Measurements from ENCODE around the gene FPR1.
"Not testable (repeated sequence)": the region's sequence is repeated elsewhere in the genome, so short reads cannot be mapped to it uniquely, and the experiment has no call there.

The FPR1 gene

GRCh38 chr19:51784922-51785690 lies 33.4 kb upstream of the FPR1 start:
- Mint-ChIP-seq H3K4me3 (no peak overlapping the region), H3K9me3 (peaks cover 14% of the 10 kb centered on the region), H3K27me3 (ENCODE audit: low read depth) (no peaks in the 10 kb centered on the region), H3K4me1 (ENCODE audit: low read depth) (no peaks in the 10 kb centered on the region), H3K27ac (no peak overlapping the region), H3K36me3 (ENCODE audit: low read depth) (no peaks in the 10 kb centered on the region)

DNA sequence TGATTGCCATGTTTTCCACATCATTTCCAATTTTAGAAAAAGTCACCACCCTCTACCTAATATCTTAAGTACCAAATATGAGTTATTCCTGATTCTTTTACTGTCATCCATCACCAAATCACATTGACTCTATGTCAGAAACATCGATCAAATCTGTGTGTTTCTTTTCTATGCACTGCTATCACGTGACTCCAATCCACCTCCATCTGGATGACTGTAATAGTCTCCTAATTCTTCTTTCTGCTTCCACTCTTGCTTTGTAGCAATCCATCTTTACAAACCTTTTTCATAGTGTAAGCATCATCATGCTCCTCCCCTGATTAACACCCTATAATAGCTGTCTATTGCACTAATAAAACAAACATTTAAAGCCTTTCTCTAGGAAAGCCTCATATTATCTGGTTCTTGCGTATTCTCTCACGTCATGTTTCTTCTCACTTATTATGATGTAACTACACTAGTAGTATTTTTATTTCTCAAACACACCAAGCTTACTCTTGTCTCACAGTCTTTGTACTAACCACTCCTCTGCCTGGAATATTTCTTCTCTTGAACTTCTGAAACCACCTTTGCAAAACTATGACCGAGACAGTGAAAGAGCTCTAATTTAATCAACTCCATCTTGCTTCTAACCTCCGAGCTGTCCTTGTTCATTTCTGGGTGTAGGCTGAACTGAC lies 32.6 kb upstream of the FPR1 start:
- Mint-ChIP-seq H3K27ac (no peak overlapping the region), H3K4me1 (ENCODE audit: low read depth) (no peaks in the 10 kb centered on the region), H3K27me3 (ENCODE audit: low read depth) (no peaks in the 10 kb centered on the region), H3K4me3 (no peak overlapping the region), H3K36me3 (ENCODE audit: low read depth) (no peaks in the 10 kb centered on the region), H3K9me3 (peaks cover 14% of the 10 kb centered on the region)

DNA sequence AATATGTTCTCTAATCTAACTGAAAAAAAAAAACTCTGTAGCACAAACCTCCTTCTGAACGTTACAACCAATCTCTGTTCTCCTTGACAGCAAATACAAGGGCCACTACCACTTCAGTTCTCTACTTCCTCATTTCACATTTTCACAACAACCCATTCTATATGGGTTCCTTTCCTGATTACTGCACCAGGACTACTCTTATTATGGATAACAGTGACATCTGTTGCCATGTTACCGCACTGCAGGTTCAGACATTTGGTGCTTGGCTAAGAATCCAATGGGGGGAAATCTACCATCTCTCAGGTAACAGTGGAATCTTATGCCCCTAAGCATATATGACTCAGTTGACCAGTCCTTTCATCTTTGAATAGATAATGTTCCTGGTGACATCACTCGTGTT lies 31.7 kb upstream of the FPR1 start:
- Mint-ChIP-seq H3K36me3 (ENCODE audit: low read depth) (no peaks in the 10 kb centered on the region), H3K4me1 (ENCODE audit: low read depth) (no peaks in the 10 kb centered on the region), H3K27ac (no peak overlapping the region), H3K9me3 (peaks cover 14% of the 10 kb centered on the region), H3K27me3 (ENCODE audit: low read depth) (no peaks in the 10 kb centered on the region), H3K4me3 (no peak overlapping the region)

GRCh38 chr19:51781999-51782398 lies 30.3 kb upstream of the FPR1 start:
- peaks cover 6% of the 10 kb centered on the region for H3K4me1 Mint-ChIP-seq (ENCODE audit: low read depth)
- H3K27me3 Mint-ChIP-seq (ENCODE audit: low read depth), result peaks cover 12% of the 10 kb centered on the region
- no peaks in the 10 kb centered on the region for H3K36me3 Mint-ChIP-seq (ENCODE audit: low read depth)
- H3K27ac Mint-ChIP-seq, result no peak overlapping the region
- H3K9me3 Mint-ChIP-seq, result peaks cover 2% of the 10 kb centered on the region
- H3K4me3 Mint-ChIP-seq, result no peak overlapping the region

DNA sequence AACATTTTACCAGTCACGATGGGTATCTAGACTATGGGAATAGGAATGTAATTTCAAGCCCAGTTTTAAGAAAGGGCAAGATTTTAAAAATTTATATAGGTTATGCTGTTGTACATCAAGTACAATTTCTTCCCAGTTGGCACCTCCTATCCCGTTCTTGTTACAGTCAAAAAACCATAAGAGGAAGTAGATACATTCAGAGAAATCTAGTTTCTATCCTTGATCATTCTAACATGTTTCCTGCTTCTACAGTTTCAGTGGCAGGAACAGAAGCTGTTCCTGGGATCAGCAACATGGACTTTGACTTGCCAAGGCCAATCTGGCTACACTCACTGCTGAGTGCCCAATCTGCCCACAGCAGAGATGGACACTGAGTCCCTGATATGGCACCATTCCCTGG lies 28.6 kb upstream of the FPR1 start:
- peaks cover 4% of the 10 kb centered on the region for H3K9me3 Mint-ChIP-seq
- no peak overlapping the region for H3K4me3 Mint-ChIP-seq
- H3K27me3 Mint-ChIP-seq (ENCODE audit: low read depth), result peaks cover 16% of the 10 kb centered on the region
- H3K36me3 Mint-ChIP-seq (ENCODE audit: low read depth), result no peaks in the 10 kb centered on the region
- no peak overlapping the region for H3K27ac Mint-ChIP-seq
- peaks cover 6% of the 10 kb centered on the region for H3K4me1 Mint-ChIP-seq (ENCODE audit: low read depth)

GRCh38 chr19:51779703-51780102 lies 28.0 kb upstream of the FPR1 start:
- Mint-ChIP-seq H3K27ac (no peak overlapping the region), H3K27me3 (ENCODE audit: low read depth) (peaks cover 16% of the 10 kb centered on the region), H3K4me3 (no peak overlapping the region), H3K36me3 (ENCODE audit: low read depth) (no peaks in the 10 kb centered on the region), H3K4me1 (ENCODE audit: low read depth) (peaks cover 6% of the 10 kb centered on the region), H3K9me3 (peaks cover 4% of the 10 kb centered on the region)

GRCh38 chr19:51779181-51779580 lies 27.5 kb upstream of the FPR1 start:
- Mint-ChIP-seq H3K36me3 (ENCODE audit: low read depth) (no peaks in the 10 kb centered on the region), H3K4me3 (no peak overlapping the region), H3K27ac (no peak overlapping the region), H3K27me3 (ENCODE audit: low read depth) (peaks cover 16% of the 10 kb centered on the region), H3K9me3 (peaks cover 4% of the 10 kb centered on the region), H3K4me1 (ENCODE audit: low read depth) (peaks cover 6% of the 10 kb centered on the region)

- Mint-ChIP-seq H3K27ac (no peak overlapping the region), H3K27me3 (ENCODE audit: low read depth) (peaks cover 16% of the 10 kb centered on the region), H3K36me3 (ENCODE audit: low read depth) (no peaks in the 10 kb centered on the region), H3K9me3 (peaks cover 8% of the 10 kb centered on the region), H3K4me3 (no peak overlapping the region), H3K4me1 (ENCODE audit: low read depth) (peaks cover 6% of the 10 kb centered on the region)
These were observed 26.1 kb upstream of the FPR1 start for GRCh38 chr19:51777570-51778462.

DNA sequence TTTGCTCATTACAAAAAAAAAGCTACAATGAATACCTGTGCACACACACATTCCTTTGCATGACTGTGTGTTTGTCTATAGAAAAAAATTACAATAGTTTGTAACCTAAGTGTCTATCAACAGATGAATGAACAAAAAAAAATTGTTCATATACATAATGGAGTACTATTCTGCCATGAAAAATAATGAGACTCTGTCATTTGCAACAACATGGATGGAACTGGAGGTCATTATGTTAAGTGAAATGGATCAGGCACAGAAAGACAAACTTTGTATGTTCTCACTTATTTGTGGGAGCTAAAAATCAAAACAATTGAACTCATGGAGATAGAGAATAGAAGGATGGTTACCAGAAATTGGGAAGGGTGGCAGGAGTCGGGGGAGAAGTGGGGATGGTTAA lies 24.9 kb upstream of the FPR1 start:
- H3K27ac Mint-ChIP-seq; H3K4me1 Mint-ChIP-seq (ENCODE audit: low read depth); H3K36me3 Mint-ChIP-seq (ENCODE audit: low read depth); H3K4me3 Mint-ChIP-seq: not testable (repeated sequence)
- H3K27me3 Mint-ChIP-seq (ENCODE audit: low read depth), result peaks cover 16% of the 10 kb centered on the region
- H3K9me3 Mint-ChIP-seq, result peaks cover 18% of the 10 kb centered on the region

DNA sequence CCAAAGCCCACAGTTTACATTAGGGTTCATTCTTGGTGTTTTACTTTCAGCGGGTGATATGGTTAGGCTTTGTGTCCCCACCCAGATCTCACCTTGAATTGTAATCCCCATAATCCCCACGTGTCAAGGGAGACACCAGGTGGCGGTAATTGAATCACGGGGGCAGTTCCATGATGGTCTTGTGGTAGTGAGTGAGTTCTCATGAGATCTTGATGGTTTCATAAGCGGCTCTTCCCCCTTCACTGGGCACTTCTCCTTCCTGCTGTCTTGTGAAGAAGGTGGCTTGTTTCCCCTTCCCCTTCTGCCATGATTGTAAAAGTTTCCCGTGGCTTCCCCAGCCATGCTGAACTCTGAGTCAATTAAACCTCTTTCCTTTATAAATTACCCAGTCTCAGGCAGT lies 21.3 kb upstream of the FPR1 start:
- Mint-ChIP-seq H3K27ac (no peak overlapping the region), H3K9me3 (peaks cover 29% of the 10 kb centered on the region), H3K36me3 (ENCODE audit: low read depth) (no peaks in the 10 kb centered on the region), H3K27me3 (ENCODE audit: low read depth) (peaks cover 12% of the 10 kb centered on the region), H3K4me3 (no peak overlapping the region), H3K4me1 (ENCODE audit: low read depth) (peaks cover 3% of the 10 kb centered on the region)

GRCh38 chr19:51771376-51772130 lies 19.9 kb upstream of the FPR1 start:
- peaks cover 29% of the 10 kb centered on the region for H3K9me3 Mint-ChIP-seq
- no peaks in the 10 kb centered on the region for H3K36me3 Mint-ChIP-seq (ENCODE audit: low read depth)
- peaks cover 1% of the 10 kb centered on the region for H3K27me3 Mint-ChIP-seq (ENCODE audit: low read depth)
- no peaks in the 10 kb centered on the region for H3K4me1 Mint-ChIP-seq (ENCODE audit: low read depth)
- no peak overlapping the region for H3K27ac Mint-ChIP-seq
- no peak overlapping the region for H3K4me3 Mint-ChIP-seq

GRCh38 chr19:51766461-51766860 lies 14.8 kb upstream of the FPR1 start:
- H3K36me3 Mint-ChIP-seq (ENCODE audit: low read depth), result no peaks in the 10 kb centered on the region
- H3K27ac Mint-ChIP-seq, result no peak overlapping the region
- no peak overlapping the region for H3K4me3 Mint-ChIP-seq
- H3K27me3 Mint-ChIP-seq (ENCODE audit: low read depth), result no peaks in the 10 kb centered on the region
- H3K9me3 Mint-ChIP-seq, result peaks cover 27% of the 10 kb centered on the region
- H3K4me1 Mint-ChIP-seq (ENCODE audit: low read depth), result no peaks in the 10 kb centered on the region

DNA sequence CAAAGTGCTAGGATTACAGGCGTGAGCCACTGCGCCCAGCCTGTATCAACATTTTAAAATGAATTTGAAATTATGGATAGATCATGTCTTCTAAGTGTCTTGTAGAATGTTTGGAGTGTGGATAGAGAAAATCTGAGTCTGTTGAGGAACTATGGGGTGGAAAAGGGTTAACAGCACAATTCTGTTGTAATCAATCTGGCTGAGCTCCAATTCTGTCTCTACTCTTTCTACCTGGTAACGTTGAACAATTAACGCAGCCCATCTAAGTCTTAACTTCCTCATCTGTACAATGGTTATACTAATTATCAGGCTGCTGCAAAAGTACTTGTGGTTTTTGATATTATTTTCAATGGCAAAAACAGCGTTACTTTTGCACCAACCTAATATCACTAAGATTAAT lies 13.4 kb upstream of the FPR1 start:
- no peaks in the 10 kb centered on the region for H3K27me3 Mint-ChIP-seq (ENCODE audit: low read depth)
- no peak overlapping the region for H3K27ac Mint-ChIP-seq
- H3K4me1 Mint-ChIP-seq (ENCODE audit: low read depth), result no peaks in the 10 kb centered on the region
- H3K4me3 Mint-ChIP-seq, result no peak overlapping the region
- peaks cover 27% of the 10 kb centered on the region for H3K9me3 Mint-ChIP-seq
- H3K36me3 Mint-ChIP-seq (ENCODE audit: low read depth), result no peaks in the 10 kb centered on the region

DNA sequence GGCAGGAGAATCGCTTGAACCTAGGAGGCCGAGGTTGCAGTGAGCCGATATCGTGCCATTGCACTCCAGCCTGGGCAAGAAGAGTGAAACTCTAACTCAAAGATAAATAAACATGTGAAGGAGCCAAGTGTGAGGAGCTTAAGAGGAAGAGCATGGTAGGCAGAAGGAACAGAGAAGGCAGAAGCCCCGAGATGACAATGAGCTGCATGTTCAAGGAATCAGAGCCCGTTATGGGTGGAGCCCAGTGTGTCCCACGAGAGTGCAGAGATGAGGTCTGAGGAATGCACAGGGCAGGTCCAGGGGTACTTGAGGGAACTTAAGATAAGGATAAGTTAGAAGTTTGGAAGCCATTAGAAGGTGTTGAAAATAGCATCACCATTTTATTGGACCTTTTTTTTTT lies 10.0 kb upstream of the FPR1 start:
- Mint-ChIP-seq H3K36me3 (ENCODE audit: low read depth) (no peaks in the 10 kb centered on the region), H3K27me3 (ENCODE audit: low read depth) (no peaks in the 10 kb centered on the region), H3K4me3 (no peak overlapping the region), H3K27ac (no peak overlapping the region), H3K9me3 (peaks cover 25% of the 10 kb centered on the region), H3K4me1 (ENCODE audit: low read depth) (no peaks in the 10 kb centered on the region)

All from T-helper 1 cell treated with Interleukin-12 subunit alpha and Interleukin-12 subunit beta and Interleukin-4 antibody, amounts not matched to agents 30 μg/mL and 1 μg/mL, for 36 hours (primary cell).